GM19035 (cell line): ENCODE measurements around the gene PLK5.
"Not testable (repeated sequence)": the region's sequence is repeated elsewhere in the genome, so short reads cannot be mapped to it uniquely, and the experiment has no call there.

Experiments used
- ATAC-seq: cut with Tn5 transposase; IDR thresholded peaks from one replicate; pipeline ENCODE4 v1.9.1; 2021; ENCODE audit not compliant: unreplicated experiment

PLK5 gene

GRCh38 chr19:1491114-1491848, 32.6 kb upstream of the PLK5 start, which contains the start of gene REEP6:
Gene REEP6, plus strand, starts transcription at chr19:1491181. Its CDS starts 89 bp downstream, at chr19:1491270.
- no peak for ATAC-seq

GRCh38 chr19:1491849-1492170, 32.1 kb upstream of the PLK5 start:
- ATAC-seq = no peak

- no peak for ATAC-seq
Observed at GRCh38 chr19:1492474-1493006, 31.3 kb upstream of the PLK5 start.

- no peak for ATAC-seq
Observed at GRCh38 chr19:1494115-1494815, 29.6 kb upstream of the PLK5 start.

- no peak for ATAC-seq
Observed at GRCh38 chr19:1495051-1495798, 28.7 kb upstream of the PLK5 start.

- no peak for ATAC-seq
Observed at GRCh38 chr19:1495799-1496713, 27.8 kb upstream of the PLK5 start.

GRCh38 chr19:1496714-1497577, 26.9 kb upstream of the PLK5 start:
- ATAC-seq = no peak

GRCh38 chr19:1497578-1498235, 26.2 kb upstream of the PLK5 start:
- no peak for ATAC-seq

GRCh38 chr19:1499231-1499630, 24.6 kb upstream of the PLK5 start:
- not testable (repeated sequence) for ATAC-seq

GRCh38 chr19:1501200-1501595, 22.7 kb upstream of the PLK5 start:
- no peak for ATAC-seq

GRCh38 chr19:1502433-1503088, 21.3 kb upstream of the PLK5 start:
- no peak for ATAC-seq

GRCh38 chr19:1503089-1503924, 20.6 kb upstream of the PLK5 start:
- ATAC-seq = no peak

GRCh38 chr19:1503925-1504773, 19.7 kb upstream of the PLK5 start:
- no peak for ATAC-seq

- ATAC-seq = no peak
Observed at GRCh38 chr19:1505012-1505411, 18.9 kb upstream of the PLK5 start.

- no peak for ATAC-seq
Observed at GRCh38 chr19:1505991-1506881, 17.6 kb upstream of the PLK5 start.

GRCh38 chr19:1507192-1507660, 16.7 kb upstream of the PLK5 start:
- no peak for ATAC-seq
